H7 (cell line): ENCODE results near the gene KIAA0232. TPM values are rescaled to one million over a fixed set of nuclear protein-coding genes. Genes with fewer than 3 reads are reported as not detected.
"Not testable (repeated sequence)": the region's sequence is repeated elsewhere in the genome, so short reads cannot be mapped to it uniquely, and the experiment has no call there.

Source experiments
- DNase-seq: peaks from one replicate; pipeline ENCODE4 v3.0.0; 2012
- H3K27me3 ChIP-seq: 2 replicates; pipeline ENCODE4 v1.6.0; 2011; ENCODE audit warnings: mild to moderate bottlenecking, low read length; ENCODE audit not compliant: control insufficient read depth, insufficient read depth
- H3K36me3 ChIP-seq: replicated peaks from 2 replicates; pipeline ENCODE4 v1.5.1; 2011; ENCODE audit warnings: low read length; ENCODE audit not compliant: control insufficient read depth, insufficient read depth
- H3K4me3 ChIP-seq: 2 replicates; pipeline ENCODE4 v1.5.1; 2011; ENCODE audit warnings: low read depth, mild to moderate bottlenecking, control low read depth, low read length, moderate library complexity; ENCODE audit not compliant: insufficient read depth
- total RNA-seq: library from RNA; depleted of rRNA; stranded (reverse); fragments of >200 nt; shearing (Covaris generic); gene quantifications from 2 replicates; pipeline ENCODE4 v1.2.3, GENCODE V29; 2014

KIAA0232 gene
- total RNA-seq, 1 experiment from 2014 or later = 11.5 TPM

- no peaks in the 10 kb centered on the region for H3K36me3 ChIP-seq
Observed at GRCh38 chr4:6905516-6906445, 123.3 kb downstream of the KIAA0232 start.

GRCh38 chr4:6906486-6906885, 124.0 kb downstream of the KIAA0232 start:
- not testable (repeated sequence) for H3K36me3 ChIP-seq, H3K27me3 ChIP-seq, H3K4me3 ChIP-seq, DNase-seq

More at GRCh38 chr4:6905516-6906445, 123.3 kb downstream of the KIAA0232 start:
- DNase-seq = peak; percentile 36
- Histone ChIP-seq H3K27me3 (peaks cover 6% of the 10 kb centered on the region), H3K4me3 (no peak overlapping the region)

GRCh38 chr4:6907658-6908191, 125.2 kb downstream of the KIAA0232 start:
- H3K36me3 ChIP-seq = no peaks in the 10 kb centered on the region
- no peak overlapping the region for H3K4me3 ChIP-seq
- peak; percentile 87 for DNase-seq
- H3K27me3 ChIP-seq = peaks cover 6% of the 10 kb centered on the region

- H3K36me3 ChIP-seq = no peaks in the 10 kb centered on the region
Observed at GRCh38 chr4:6908432-6909112, 126.0 kb downstream of the KIAA0232 start.

GRCh38 chr4:6909113-6909969, 126.8 kb downstream of the KIAA0232 start, which contains the start of gene TBC1D14:
TBC1D14 (plus strand) TSS chr4:6909826; CDS start chr4:6923390, 13,564 bp downstream.
- Histone ChIP-seq H3K36me3 (no peaks in the 10 kb centered on the region), H3K4me3 (peak within 1 kb of the TSS; percentile 80), H3K27me3 (peaks cover 6% of the 10 kb centered on the region)
- DNase-seq = peak; percentile 99

More at GRCh38 chr4:6908432-6909112, 126.0 kb downstream of the KIAA0232 start:
- peaks cover 6% of the 10 kb centered on the region for H3K27me3 ChIP-seq
- peak overlapping the region; percentile 80 for H3K4me3 ChIP-seq
- peak; percentile 57 for DNase-seq

DNA sequence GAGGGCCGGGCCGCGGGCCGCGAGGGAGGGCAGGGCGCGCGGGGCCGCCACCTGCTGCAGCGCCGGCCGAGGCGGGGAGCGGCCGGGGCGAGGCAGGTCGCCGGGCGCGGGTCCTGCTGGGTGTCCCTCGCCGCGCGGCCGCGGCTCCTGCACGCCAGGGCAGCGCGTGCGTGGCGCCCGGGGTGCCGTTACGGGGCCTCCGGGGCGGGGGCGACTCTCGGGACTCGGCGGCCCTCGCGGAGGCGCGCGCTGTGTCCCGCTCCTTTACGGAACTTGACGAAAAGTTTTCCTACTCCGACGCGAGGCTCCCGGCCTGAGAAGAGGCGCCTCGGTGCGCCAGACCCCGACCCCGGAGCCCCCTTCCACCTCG, 127.4 kb downstream of the KIAA0232 start:
- Histone ChIP-seq H3K36me3 (no peaks in the 10 kb centered on the region), H3K4me3 (peak overlapping the region; percentile 66), H3K27me3 (peaks cover 6% of the 10 kb centered on the region)
- DNase-seq = no peak

DNA sequence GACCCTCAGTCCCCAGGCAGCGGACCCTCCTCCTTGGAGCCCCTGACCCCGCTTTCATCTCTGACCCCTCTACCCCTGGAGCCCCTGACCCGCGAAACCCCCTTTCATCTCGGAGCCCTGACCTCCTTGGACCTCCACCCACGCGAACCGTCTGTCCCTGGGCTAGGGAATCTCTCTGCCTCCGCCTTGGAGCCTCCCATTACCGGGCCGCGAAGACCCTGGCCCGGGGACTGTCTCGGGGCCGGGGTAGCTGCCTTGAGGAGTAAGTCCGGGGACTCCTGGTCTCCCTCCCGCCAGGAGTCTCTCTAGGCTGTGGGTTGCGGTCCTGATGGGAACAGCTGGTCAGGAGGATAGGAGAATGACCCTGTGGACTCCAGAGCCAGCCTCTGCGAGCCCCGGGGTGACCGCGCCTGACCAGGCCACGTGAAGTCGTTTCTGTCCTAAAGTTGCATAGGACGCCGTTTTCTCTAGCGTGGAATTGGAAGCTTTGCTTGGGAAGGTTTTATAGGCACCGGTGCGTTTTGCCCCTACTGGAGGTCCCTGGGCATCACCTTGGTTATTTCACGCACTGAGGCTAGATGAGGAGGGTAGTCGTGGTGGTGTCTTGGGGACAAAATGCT, 127.9 kb downstream of the KIAA0232 start:
- H3K4me3 ChIP-seq = peak overlapping the region; percentile 66
- peaks cover 6% of the 10 kb centered on the region for H3K27me3 ChIP-seq
- DNase-seq = peak; percentile 82
- H3K36me3 ChIP-seq = no peaks in the 10 kb centered on the region

DNA sequence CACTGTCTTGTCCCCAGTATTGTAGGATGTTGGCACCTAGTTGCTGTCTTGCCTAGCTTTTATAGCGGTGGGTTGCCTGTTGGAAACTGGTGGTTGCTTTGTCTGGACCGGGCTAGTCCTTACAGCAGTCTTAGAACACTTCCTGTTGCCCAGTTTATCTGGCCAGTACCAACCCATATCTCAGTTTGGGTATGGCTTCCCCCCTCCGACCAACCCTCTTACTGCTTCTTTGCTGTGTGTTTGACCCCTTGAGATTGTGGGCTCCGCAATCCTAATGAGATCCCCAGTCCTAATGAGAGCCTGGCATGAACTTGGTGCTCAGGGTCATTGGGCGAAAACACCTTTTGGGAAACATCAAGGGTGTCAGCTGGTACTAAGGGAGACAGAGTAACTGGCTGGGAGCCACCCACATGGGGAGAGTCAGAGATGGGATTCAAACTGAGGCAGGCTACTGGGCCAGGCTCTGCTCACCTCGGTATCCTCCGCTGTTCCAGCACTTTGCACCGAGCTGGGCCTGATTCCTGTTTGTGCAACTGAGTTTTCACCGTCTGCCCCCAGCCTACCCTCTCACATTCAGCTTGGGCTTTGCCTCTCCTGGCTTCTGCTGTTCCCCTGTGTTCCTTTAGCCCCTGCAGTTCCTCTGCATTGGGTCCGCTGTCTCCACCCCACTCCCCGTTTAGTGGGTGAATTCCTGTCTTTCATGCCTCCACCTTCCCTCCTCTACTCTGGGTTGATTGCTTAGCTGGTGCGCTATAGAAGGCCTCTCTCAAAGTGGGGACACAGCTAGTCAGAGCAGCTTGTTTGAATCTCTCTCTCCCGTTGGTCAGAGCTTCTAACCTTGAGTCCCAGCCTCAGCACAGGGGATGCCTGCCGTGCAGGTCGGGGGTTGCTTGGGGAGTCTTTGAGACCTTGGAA, 128.7 kb downstream of the KIAA0232 start:
- no peaks in the 10 kb centered on the region for H3K36me3 ChIP-seq
- no peak overlapping the region for H3K4me3 ChIP-seq
- DNase-seq = no peak
- peaks cover 6% of the 10 kb centered on the region for H3K27me3 ChIP-seq

- H3K4me3 ChIP-seq, DNase-seq, H3K27me3 ChIP-seq, H3K36me3 ChIP-seq: not testable (repeated sequence)
Observed at GRCh38 chr4:6911917-6912316, 129.4 kb downstream of the KIAA0232 start.

DNA sequence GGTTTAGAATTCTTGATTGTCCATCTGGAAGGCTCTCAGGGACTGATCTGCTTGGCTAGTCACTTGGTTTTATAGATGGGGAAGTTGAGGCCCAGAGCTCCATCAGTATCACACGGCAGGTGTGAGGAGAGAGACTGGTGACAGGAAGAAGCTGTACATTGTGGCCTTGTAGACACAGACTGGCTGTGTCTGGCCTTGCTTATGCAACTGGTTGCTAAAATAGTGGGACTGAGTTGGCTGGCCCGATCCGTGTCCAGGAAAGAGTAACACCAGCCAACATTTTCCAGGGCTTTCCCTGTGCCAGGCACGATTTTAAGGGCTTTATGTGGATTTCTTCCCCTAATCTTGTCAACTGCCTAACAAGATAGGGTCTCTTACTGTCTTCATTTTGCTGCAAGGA, 129.9 kb downstream of the KIAA0232 start:
- no peaks in the 10 kb centered on the region for H3K36me3 ChIP-seq
- peaks cover 6% of the 10 kb centered on the region for H3K27me3 ChIP-seq
- no peak overlapping the region for H3K4me3 ChIP-seq
- no peak for DNase-seq

- peaks cover 5% of the 10 kb centered on the region for H3K27me3 ChIP-seq
- no peak for DNase-seq
- H3K36me3 ChIP-seq = no peaks in the 10 kb centered on the region
- H3K4me3 ChIP-seq = no peak overlapping the region
Observed at GRCh38 chr4:6913350-6913905, 130.9 kb downstream of the KIAA0232 start.

GRCh38 chr4:6914448-6914847, 131.9 kb downstream of the KIAA0232 start:
- Histone ChIP-seq H3K36me3 (no peaks in the 10 kb centered on the region), H3K4me3 (no peak overlapping the region), H3K27me3 (peaks cover 4% of the 10 kb centered on the region)
- DNase-seq = no peak
